Vagina (tissue), 2 donors: ENCODE data around the gene RAB24.

Source experiments
- CTCF ChIP-seq, 3 experiments: fragments of 450-650 bp in 2 of 3; fragments of 200-600 bp in 1 of 3; sonication (generic) in 1 of 3; IDR thresholded peaks; one replicate each; pipeline ENCODE4 v1.5.1; 2017 to 2019; ENCODE audit warnings: antibody characterized with exemption in 3 of 3, mild to moderate bottlenecking in 2 of 3, moderate library complexity in 2 of 3
- POLR2A ChIP-seq, 2 donors: fragments of 450-650 bp; IDR thresholded peaks; one replicate each; pipeline ENCODE4 v1.6.1; 2017; ENCODE audit warnings: antibody characterized with exemption in 2 of 2, mild to moderate bottlenecking in 2 of 2, moderate library complexity in 2 of 2

GRCh38 chr5:177256296-177256695, 47.2 kb downstream of the RAB24 start:
- TF ChIP-seq POLR2A (IDR thresholded peaks at IDR 0.05) (no peak), CTCF (IDR thresholded peaks at IDR 0.05) (no peak)
